PC-9 (cell line): ENCODE results near the gene ALDH1A3. TPM values are rescaled to one million over a fixed set of nuclear protein-coding genes. Genes with fewer than 3 reads are reported as not detected.

ENCODE experiments used
- BruUV-seq: library from RNA; stranded (reverse); fragments of 400-500 nt; replicated peaks from 2 replicates; lab custom pipeline; 2021; lab: Mats Ljungman, UMichigan
- CTCF ChIA-PET: fragments of 300-600 bp; sonication (Branson Sonifier 250); formaldehyde crosslinking; loops from one replicate; lab custom pipeline; 2022; ENCODE audit warnings: antibody characterized with exemption; lab: Charles Lee
- POLR2A ChIA-PET: fragments of 300-600 bp; sonication (Branson Sonifier 250); formaldehyde crosslinking; loops from one replicate; lab custom pipeline; 2022; ENCODE audit warnings: antibody characterized with exemption; ENCODE audit not compliant: unreplicated experiment; lab: Charles Lee
- DNase-seq, 2 experiments: peaks; one replicate each; pipeline versions ENCODE4 v3.0.0 to v3.0.0-alpha.2; 2015 to 2022; ENCODE audit warnings: mixed read lengths in 1 of 2
- H2AFZ ChIP-seq: fragments of 200-600 bp; sonication (generic); 2 replicates; pipeline ENCODE4 v1.8.1; 2017; ENCODE audit warnings: antibody characterized with exemption
- H3F3A ChIP-seq: fragments of 200-600 bp; sonication (generic); 2 replicates; pipeline ENCODE4 v1.8.1; 2017; ENCODE audit warnings: antibody characterized with exemption, mild to moderate bottlenecking, low read depth; ENCODE audit not compliant: insufficient read depth
- H3K27ac ChIP-seq: fragments of 200-600 bp; sonication (generic); 2 replicates; pipeline ENCODE4 v1.6.1; 2016; ENCODE audit warnings: mixed run types
- H3K27me3 ChIP-seq: fragments of 200-600 bp; sonication (generic); 2 replicates; pipeline ENCODE4 v1.6.1; 2016; ENCODE audit warnings: low read depth, mixed run types; ENCODE audit not compliant: insufficient read depth
- H3K36me3 ChIP-seq: fragments of 200-600 bp; sonication (generic); 2 replicates; pipeline ENCODE4 v1.6.1; 2016; ENCODE audit warnings: low read depth, mixed run types
- H3K4me1 ChIP-seq: fragments of 200-600 bp; sonication (generic); replicated peaks from 2 replicates; pipeline ENCODE4 v1.6.1; 2016; ENCODE audit warnings: mixed run types; ENCODE audit not compliant: insufficient read depth
- H3K4me2 ChIP-seq: fragments of 200-600 bp; sonication (generic); 2 replicates; pipeline ENCODE4 v1.6.1; 2017; ENCODE audit warnings: mixed run types
- H3K4me3 ChIP-seq: fragments of 200-600 bp; sonication (generic); 2 replicates; pipeline ENCODE4 v1.6.1; 2016; ENCODE audit warnings: mixed run types
- H3K79me2 ChIP-seq: fragments of 200-600 bp; sonication (generic); 2 replicates; pipeline ENCODE4 v1.6.1; 2017; ENCODE audit warnings: low read depth, mixed run types
- H3K9me2 ChIP-seq: fragments of 200-600 bp; sonication (generic); 2 replicates; pipeline ENCODE4 v1.8.1; 2017; ENCODE audit warnings: mild to moderate bottlenecking; ENCODE audit not compliant: insufficient read depth
- H3K9me3 ChIP-seq: fragments of 200-600 bp; sonication (generic); 2 replicates; pipeline ENCODE4 v1.8.1; 2016; ENCODE audit warnings: low read depth; ENCODE audit not compliant: insufficient read depth
- H4K20me1 ChIP-seq: fragments of 200-600 bp; sonication (generic); 2 replicates; pipeline ENCODE4 v1.8.1; 2017; ENCODE audit not compliant: insufficient read depth
- CTCF ChIP-seq: fragments of 200-600 bp; sonication (generic); conservative IDR thresholded peaks from 2 replicates; pipeline ENCODE4 v1.6.1; 2017; ENCODE audit warnings: mixed run types, antibody characterized with exemption, mild to moderate bottlenecking, moderate library complexity
- EZH2 ChIP-seq: fragments of 200-600 bp; sonication (generic); IDR thresholded peaks from 2 replicates; pipeline ENCODE4 v1.8.0; 2017; ENCODE audit warnings: antibody characterized with exemption, low read depth
- intact Hi-C: fragments of 100-400 bp; cut with micrococcal nuclease; formaldehyde crosslinking; loops from one replicate; pipeline ENCODE4 v1.10.0; 2022; ENCODE audit not compliant: unreplicated experiment
- total RNA-seq: library from RNA; stranded (reverse); gene quantifications from 2 replicates; pipeline ENCODE4 v1.2.3, GENCODE V29; 2021

The ALDH1A3 gene
- total RNA-seq, 1 experiment from 2014 or later, result 469 TPM

GRCh38 chr15:100863796-100864267 lies 15.8 kb upstream of the ALDH1A3 start:
- TF ChIP-seq EZH2 (no peak), CTCF (no peak)
- H3F3A ChIP-seq, result peaks cover 19% of the 10 kb centered on the region; the same call in 1 of the 2 replicates
- H3K36me3 ChIP-seq, result 0 out of 2 replicates have a peak, but pooled peaks cover 9% of the 10 kb centered on the region
- H3K79me2 ChIP-seq, result no peaks in the 10 kb centered on the region
- no peaks in the 10 kb centered on the region; the same call in 1 of the 2 replicates for H3K9me3 ChIP-seq
- no TSS peak for BruUV-seq
- POLR2A ChIA-PET, result interaction anchor here (0.6 to 0.7 kb wide), 2 partner anchors 215 to 513 kb away, joined by 3 to 6 read pairs; no protein-coding TSS in a partner anchor
- H4K20me1 ChIP-seq, result no peaks in the 10 kb centered on the region
- CTCF ChIA-PET, result no interaction called here
- no peaks in the 10 kb centered on the region for H3K9me2 ChIP-seq
- H3K27ac ChIP-seq, result no peak overlapping the region
- H2AFZ ChIP-seq, result no peak overlapping the region
- H3K27me3 ChIP-seq, result no peaks in the 10 kb centered on the region
- no peak overlapping the region for H3K4me2 ChIP-seq
- peaks cover 5% of the 10 kb centered on the region; the same call in 1 of the 2 replicates for H3K4me1 ChIP-seq
- DNase-seq, result no peak
- no peak overlapping the region for H3K4me3 ChIP-seq
- intact Hi-C loops, result no loop called here

- Histone ChIP-seq H3K4me3 (no peak overlapping the region), H3K27ac (no peak overlapping the region)
- no peak for DNase-seq
These were observed 13.0 kb upstream of the ALDH1A3 start for GRCh38 chr15:100866386-100867330.

More at GRCh38 chr15:100866386-100867330, 13.0 kb upstream of the ALDH1A3 start:
- Histone ChIP-seq H3K4me2 (no peak overlapping the region), H3K79me2 (no peaks in the 10 kb centered on the region), H3K9me3 (no peaks in the 10 kb centered on the region), H3K36me3 (no peaks in the 10 kb centered on the region), H3K9me2 (no peaks in the 10 kb centered on the region), H3F3A (peaks cover 15% of the 10 kb centered on the region; the same call in 1 of the 2 replicates), H4K20me1 (no peaks in the 10 kb centered on the region), H3K27me3 (no peaks in the 10 kb centered on the region), H3K4me1 (peaks cover 5% of the 10 kb centered on the region; the same call in 1 of the 2 replicates), H2AFZ (no peak overlapping the region)
- POLR2A ChIA-PET, result interaction anchor here (0.6 kb wide), 2 partner anchors 12 to 160 kb away, joined by 4 read pairs; no protein-coding TSS in a partner anchor
- no peak for TF ChIP-seq EZH2
- no peak for TF ChIP-seq CTCF
- intact Hi-C loops, result no loop called here
- CTCF ChIA-PET, result no interaction called here
- BruUV-seq, result no TSS peak
